Cortex of kidney (tissue), 1 donor: ENCODE results near the gene RNF152.
"Not testable (repeated sequence)": the region's sequence is repeated elsewhere in the genome, so short reads cannot be mapped to it uniquely, and the experiment has no call there.

Experiments
- DNase-seq: peaks from one replicate; lab custom pipeline; 2025; lab: John Stamatoyannopoulos, UW

RNF152 gene

DNA sequence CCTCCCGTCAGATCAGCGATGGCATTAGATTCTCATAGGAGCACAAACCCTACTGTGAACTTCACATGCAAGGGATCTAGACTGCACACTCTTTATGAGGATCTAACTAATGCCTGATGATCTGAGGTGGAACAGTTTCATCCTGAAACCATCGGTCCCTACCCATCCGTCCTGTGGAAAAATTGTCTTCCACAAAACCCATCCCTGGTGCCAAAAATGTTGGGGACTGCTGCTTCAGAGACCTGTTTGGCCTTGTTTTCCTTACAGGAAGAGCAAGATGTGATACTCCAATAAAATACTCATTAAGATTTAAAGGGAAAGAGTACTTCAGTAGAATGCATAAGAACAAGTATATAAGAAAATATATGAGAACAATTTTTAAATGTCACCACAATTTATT is 71.1 kb downstream of the RNF152 start:
- DNase-seq, result no peak

DNA sequence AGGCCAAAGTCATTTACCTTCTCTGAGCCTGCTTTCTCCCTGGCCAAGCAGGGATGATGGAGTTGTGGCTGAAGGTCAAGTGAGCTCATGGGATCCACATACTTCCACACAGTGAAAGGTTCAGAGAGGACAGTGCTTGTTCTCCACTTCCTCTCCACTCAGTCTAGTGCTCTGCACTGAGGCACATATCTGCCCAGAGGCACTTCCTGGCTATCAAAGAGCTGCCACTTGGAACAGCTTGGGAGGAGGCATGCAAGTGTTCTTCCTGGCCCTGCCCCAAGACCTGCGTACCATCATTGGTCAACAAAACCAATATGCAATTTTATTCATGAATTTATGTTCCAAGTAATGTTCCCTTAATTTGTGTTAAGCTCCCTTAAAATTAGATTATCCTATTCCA is 71.9 kb downstream of the RNF152 start:
- DNase-seq, result no peak

DNA sequence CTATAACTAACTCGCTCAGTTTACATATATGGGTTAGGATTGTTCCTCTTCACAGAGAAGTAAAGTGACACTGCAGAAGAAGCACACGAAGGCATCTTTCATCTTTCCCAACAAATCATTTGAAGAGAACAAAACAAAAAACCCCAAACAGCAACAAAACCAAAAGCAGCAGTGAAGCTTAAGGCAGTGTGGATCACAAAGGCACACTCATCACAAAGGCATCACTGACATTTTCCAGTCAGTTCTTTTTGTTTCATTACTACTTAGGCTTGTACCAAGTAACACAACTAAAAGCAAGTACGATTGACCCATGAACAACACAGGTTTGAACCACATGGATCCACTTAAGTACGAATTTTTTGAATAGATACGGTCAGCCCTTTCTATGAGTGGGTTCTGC is 75.7 kb downstream of the RNF152 start:
- no peak for DNase-seq

DNA sequence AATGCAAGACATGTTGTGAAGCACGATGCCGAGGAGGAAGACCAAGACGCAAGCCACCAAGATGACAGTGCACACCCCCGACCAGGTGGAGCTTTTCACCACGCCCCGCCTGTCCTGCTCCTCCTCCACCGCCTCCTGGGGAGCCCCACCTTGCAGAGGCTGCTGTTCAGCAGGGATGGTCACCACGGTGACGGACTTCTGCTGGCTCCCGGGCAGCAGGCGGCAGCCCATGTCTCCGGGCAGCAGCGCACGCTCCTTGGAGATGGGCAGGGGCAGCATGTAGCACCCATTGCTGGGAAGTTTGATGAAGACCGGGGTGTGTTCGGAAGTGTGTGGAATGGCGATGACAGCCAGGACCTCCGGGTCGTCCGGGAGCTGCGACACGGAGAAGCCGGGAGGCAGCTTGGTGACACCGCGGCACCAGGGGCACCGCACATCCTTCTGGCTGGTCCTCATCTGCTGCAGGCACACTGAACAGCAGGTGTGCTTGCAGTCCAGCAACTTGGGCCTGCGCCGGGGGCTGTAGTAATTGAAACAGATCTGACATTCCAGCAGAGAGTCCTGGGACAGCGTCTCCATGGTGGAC is 76.8 kb downstream of the RNF152 start:
- no peak for DNase-seq

DNA sequence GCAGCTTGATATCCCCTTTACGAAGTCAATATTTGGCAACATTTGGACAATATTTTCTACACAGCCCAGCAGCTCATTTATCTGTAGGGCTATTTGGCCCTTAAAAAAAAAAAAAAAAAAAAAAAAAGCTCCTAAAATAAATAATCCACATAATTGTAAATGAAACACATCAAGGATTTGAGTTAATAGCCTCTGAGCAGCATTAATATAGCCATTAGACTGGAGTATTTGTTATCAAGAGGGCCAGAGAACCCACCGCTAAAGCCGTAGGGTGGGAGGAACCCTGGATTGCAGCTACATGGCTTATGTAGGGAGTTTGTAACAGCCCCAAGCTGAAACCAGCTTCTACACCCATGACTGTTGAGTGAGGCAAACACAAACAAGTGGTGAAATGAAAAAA is 84.5 kb downstream of the RNF152 start:
- no peak for DNase-seq

DNA sequence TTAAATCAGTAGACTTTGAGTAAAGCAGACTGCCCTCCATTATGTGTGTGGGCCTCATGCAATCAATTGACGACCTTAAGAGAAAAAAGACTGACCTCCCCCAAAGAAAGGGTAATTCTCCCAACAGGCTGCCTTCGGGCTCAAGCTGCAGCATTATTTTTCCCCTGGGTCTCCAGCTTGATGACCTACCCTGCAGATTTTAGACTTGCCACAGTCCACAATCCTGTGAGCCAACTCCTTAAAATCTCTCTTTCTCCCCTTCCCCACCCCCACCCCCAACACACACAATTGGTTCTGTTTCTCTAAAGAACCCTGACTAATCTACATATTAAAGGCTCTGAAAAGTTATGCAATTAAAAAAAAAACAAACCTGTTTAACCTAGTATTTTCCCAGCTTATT is 89.4 kb downstream of the RNF152 start:
- DNase-seq, result no peak

DNA sequence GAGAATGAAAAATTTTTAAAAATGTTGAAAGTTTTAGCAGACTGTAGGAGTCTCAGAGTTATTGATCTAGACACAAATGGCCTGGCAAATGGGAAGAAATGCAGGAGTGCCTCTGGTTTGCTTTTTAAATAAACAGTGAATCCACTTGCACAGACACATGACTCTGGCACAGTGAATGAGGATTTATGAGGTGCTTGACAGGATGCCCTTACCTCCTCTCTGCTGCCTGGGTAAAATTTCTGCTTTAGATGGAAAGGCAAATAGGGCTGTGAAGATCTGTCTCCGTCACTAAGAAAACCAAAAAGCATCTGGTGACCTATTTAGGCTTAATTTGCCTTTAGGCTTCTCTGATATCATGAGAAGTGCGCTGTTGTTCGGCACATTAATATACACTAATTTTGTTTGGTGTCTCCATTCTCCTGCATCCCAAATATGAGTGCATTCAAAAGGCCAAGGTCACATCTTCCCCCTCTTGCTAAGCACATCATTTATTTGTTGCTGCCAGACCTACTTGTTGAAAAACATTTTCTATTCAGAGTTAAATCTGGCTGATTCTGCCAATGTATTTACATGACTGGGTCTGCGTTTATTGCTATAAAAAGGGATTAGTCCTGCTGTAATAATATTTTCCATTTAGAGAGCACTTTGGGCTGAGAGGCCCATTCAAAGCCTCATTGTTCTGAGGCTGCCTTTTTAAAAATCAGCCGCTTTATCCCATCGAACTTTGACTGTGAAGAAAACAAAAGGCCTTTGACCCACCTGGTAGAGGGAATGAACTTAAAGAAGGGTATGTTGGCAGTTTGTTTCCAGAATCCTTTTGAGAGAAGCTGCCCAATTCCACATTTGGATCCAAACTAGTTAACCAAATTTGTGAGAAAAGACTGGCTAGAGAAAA is 94.9 kb downstream of the RNF152 start:
- no peak for DNase-seq

DNA sequence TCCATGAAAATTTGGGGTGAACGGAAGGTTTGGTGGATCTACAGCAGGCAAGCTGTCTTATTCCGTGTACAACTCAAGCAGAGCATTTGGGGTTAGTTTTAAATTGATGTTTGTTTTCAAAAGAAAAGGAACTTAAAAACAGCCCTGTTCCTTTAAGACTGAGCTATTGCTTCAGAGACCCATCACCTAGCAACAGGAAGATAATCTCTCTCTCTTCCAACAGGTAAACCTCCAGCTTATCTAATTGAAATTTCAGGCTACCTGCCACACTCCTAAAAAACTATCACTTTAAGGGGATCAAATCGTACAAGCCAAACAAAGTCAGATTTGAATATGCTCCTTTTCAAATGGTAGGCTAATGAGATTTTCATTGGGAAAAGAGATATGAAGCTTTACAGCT is 101.8 kb downstream of the RNF152 start:
- DNase-seq, result no peak

DNA sequence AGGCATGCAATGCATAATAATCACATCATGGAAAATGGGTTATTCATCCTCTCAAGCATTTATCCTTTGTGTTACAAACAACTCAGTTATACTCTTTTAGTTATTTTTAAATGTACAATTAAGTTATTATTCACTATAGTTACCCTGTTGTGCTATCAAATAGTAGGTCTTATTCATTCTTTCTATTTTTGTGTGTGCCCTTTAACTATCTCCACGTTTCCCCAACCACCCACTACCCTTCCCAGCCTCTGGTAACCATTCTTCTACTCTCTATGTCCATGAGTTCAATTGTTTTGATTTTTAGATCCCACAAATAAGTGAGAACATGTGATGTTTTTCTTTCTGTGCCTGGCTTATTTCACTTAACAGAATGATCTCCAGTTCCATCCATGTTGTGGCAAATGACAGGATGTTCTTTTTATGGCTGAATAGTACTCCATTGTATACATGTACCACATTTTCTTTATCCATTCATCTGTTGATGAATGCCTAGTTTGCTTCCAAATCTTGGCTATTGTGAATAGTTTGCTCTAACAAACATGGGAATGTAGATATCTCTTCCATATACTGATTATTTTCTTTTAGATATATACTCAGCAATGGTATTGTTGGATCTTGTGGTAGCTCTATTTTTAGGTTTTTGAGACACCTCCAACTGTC is 105.7 kb downstream of the RNF152 start:
- not testable (repeated sequence) for DNase-seq

DNA sequence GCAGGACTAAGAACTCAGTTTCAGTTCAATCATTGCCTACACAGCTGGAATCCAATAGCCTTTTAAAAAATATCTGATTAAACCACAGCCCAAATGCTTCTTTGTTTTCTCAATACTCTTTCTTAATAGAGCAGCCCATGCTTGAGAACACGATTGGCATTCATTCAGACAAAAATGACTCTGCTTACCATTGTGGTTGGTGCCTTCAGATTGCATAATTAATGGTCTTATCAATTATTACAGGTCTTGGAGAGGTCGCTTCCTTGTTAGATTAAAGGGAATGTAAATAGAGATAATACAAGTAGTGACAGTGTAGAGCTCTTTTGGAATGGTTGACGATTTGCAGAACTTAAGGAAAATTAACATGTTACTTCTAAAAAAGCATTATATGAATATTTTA is 107.2 kb downstream of the RNF152 start:
- no peak for DNase-seq

DNA sequence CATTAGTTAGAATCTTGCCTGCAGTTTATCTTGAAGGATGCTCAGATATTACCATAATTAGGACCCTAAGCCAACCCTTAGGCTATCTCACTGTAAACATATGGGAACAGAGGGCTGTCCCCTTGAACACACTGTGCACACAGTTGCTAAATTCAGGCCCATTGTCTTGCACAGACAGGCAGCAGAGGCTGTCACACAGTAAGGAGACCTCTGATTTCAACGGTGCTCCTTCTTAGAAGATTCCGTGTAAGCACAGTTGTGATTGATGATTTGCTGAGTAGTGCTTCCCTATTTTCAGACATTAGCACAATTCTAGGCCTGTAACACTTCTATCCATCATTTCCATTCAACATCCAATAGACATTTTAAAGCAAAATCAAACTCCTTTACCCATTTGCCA is 108.0 kb downstream of the RNF152 start:
- DNase-seq, result no peak

DNA sequence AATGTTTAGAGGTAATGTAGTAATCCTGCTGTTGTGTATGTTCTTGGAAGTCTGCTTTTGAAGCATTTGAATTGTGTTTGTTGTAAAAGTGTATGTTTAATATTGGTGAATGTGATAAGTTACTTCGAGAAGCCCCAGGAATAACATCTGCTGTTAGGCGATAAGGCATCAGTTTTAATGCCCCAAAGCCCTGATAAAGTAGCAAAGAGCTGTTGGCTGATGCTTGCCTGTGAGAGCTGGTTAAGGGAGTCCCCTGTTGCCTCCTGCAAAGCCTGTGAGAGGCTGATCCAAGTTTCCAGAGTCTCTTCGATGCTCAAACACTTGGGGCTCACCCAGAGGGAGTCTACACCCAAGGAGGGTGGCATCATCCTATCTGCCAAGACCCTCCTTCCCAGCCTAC is 110.3 kb downstream of the RNF152 start:
- no peak for DNase-seq

DNA sequence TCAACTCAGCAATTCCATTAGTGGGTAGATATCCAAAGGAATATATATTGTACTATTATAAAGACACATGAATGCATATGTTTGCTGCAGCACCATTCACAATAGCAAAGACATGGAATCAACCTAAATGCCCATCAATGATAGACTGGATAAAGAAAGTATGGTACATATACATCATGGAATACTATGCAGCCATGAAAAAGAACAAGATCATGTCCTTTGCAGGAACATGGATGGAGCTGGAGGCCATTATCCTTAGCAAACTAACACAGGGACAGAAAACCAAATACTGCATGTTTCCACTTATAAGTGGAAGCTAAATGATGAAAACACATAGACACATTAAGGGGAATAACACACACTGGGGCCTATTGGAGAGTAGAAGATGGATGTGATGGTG is 116.6 kb downstream of the RNF152 start:
- DNase-seq, result not testable (repeated sequence)

DNA sequence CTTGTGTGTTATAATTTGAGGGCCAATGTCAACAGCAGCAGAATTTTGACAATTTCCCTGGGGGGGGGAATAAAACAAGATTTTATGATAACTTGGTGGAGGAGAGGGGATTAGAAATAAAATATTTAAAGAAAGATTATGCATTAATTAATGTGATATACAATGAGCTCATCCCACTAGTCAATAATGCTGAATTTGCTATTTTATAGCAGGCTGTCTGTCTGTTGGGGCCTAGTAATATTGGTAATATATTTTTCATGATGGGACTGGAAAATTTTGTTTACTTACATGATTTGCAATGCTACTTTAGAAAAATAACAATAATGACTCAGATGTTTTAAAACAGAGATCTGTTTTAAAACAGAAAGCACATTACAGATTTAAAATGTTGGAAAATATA is 118.0 kb downstream of the RNF152 start:
- no peak for DNase-seq

DNA sequence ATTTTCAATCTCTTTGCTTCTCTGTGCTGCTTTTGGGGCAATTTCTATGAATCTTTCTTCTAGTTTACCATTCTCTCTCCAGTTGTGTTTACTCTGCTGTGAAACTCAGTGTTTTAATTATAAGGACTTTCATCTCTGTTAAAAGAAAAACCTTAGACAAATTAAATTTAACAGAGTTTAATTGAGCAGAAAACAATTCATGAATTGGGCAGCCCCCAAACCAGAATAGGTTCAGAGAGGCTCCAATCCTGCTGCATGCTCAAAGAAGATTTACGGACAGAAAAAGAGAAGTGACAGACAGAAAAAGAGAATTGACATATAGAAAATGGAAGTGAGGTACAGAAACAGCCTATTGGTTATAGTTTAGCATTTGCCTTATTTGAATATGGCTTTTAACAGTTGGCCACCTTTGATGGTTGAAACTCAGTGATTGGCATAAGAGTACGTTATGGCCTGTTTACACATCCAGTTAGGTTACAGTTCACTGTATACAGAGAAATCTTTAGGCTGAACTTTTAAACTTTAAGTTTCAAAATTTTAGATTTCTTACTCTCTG is 120.4 kb downstream of the RNF152 start:
- DNase-seq, result no peak

DNA sequence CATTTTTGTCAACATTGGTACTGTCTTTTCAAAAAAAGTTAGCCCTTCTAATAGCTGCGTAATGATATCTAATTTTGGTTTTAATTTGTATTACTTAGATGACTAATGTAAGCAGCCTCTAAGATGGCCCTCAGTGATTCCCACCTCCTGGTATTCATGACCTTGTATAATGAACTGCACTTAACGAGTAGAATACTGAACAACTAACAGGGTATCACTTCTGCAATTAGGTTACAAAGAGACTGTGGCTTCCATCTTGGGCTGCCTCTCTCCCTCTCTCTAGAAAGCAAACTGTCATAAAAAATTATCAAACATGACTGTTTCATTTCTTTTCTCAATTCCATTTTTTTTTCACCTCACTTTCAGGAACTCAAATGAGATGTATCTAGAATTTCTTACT is 120.9 kb downstream of the RNF152 start:
- no peak for DNase-seq

DNA sequence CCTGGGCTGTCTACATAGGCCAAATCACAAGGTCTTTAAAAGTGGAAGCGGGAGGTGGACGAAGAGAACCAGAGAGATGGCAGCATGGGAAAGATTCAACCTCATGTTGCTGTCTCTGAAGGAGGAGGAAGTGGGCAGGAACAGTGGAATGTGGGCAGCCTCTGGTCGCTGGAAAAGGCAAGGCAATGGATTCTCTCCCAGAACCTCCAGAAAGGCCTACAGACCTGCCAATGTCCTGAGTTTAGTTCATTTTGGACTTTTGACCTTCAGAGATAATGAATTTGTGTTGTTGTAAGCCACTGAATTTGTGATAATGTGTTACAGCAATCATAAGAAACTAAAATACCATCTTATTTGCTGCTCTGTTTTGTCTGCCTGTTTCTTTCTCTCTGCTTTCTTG is 122.5 kb downstream of the RNF152 start:
- no peak for DNase-seq

DNA sequence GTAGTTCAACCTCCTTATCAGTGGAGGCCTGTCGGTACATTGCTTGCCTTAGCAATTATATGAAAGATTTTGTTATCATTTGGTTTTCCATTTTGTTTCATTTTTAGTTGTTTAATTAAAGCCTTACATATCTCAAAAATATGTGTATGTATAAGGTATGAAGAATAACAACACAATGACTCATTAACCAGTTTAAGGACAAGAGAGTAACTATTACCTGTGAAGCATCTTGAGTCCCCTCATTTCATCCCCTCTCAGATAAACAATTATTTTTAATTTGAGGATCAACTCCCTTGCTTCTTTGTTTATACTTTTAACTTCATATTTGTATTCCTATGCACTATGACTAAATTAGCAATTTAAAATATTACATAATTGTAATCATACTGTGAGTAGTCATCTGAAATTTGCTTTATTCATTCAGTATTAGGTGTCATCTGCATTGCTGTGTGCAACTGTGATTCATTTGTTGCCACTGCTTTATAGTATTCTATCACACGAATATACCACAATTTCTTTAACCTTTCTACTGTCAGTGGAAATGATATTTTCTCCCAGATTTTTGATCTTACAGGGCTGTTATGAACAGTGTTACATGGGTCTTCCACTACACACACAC is 126.4 kb downstream of the RNF152 start:
- DNase-seq, result no peak

DNA sequence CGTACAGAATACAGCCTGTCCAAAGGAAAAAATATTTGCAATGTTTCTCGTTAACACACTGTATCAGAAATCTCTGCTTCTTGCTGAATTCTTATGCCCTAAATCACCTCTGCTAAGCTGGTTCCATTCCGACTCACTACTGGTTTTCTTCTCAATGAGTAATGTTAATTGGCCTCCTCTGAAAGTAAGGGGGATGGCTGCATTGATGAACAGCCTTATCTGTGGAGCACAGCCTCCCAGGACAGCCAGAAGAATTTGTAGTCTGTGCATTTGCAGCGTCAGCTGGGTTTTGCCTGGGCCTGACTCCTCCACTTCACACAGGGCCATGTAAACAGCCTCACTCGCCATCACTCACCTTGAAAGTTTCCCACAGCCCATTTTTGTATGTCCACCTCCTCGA is 127.7 kb downstream of the RNF152 start:
- no peak for DNase-seq

DNA sequence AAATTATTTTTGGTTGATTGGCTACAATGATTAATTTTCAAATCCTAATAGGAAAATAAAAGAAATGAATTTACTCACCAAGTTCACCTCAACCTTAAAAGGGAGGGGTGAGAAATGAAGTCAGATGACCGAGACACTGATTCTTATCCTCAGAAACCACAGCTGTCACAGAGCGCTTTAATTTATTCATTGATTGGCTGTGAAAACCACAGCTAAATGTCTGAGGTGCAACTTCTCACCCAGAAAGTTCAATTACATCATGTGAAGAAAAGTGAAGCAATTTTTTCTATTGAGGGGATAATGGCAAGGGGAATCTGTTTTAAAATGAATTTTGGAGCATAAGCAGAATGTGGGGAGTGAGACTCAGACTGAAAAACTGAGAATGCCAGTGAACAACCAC is 128.4 kb downstream of the RNF152 start:
- no peak for DNase-seq

DNA sequence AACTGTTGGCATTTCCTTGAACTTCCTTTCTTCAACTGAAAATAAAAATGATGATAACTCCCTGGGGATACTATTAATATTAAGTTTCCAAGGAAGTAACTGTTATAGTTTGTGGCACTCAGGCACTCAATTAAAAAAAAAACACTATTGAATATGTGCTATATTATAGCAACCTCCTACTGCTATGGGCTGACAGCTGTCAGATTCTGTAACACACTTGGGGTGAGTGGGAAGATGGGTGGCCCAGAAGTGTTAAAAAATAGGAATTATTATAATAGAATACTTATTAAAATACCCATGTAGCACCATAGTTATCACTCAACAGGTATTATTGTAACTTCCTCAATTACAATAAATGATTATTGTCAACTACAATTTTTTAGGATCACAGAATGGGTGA is 130.9 kb downstream of the RNF152 start:
- no peak for DNase-seq
